Measurements from ENCODE around the gene MRPS18A. TPM values are rescaled to one million over a fixed set of nuclear protein-coding genes. Genes with fewer than 3 reads are reported as not detected.

The MRPS18A gene
- total RNA-seq, result 10 to 100 TPM; 37.3 to 46.4 TPM

GRCh38 chr6:43687437-43688347 lies at the start of gene MRPS18A:
TSS of gene MRPS18A (minus strand) at chr6:43687791. CDS start at chr6:43687779, 12 bp downstream.
- CTCF ChIA-PET, result interaction anchor here (0.7 to 1.2 kb wide), 5 partner anchors 10 to 82 kb away, joined by 3 to 5 read pairs (median 3); partner anchors contain the start of gene VEGFA
- Mint-ChIP-seq H3K27ac (peak within 1 kb of the TSS; percentile 91), H3K4me3 (peak within 1 kb of the TSS; percentile 93), H3K9me3 (no peaks in the 10 kb centered on the region), H3K36me3 (ENCODE audit: low read depth) (peaks cover 7% of the 10 kb centered on the region), H3K27me3 (no peaks in the 10 kb centered on the region), H3K4me1 (peaks cover 41% of the 10 kb centered on the region)
- peak; percentile 85 for DNase-seq
- POLR2A ChIA-PET, result no interaction called here

- DNase-seq, result no peak
- ChIA-PET POLR2A (no interaction called here), CTCF (interaction anchor here (0.9 kb wide), 1 partner anchor 1035 kb away, joined by 4 read pairs; no protein-coding TSS in a partner anchor)
- no peaks in the 10 kb centered on the region for H3K27me3 Mint-ChIP-seq
- no peak overlapping the region for H3K4me3 Mint-ChIP-seq
- H3K4me1 Mint-ChIP-seq, result peaks cover 12% of the 10 kb centered on the region
- H3K27ac Mint-ChIP-seq, result no peak overlapping the region
- no peaks in the 10 kb centered on the region for H3K9me3 Mint-ChIP-seq
- H3K36me3 Mint-ChIP-seq (ENCODE audit: low read depth), result no peaks in the 10 kb centered on the region
Measured at GRCh38 chr6:43736844-43737243, 49.3 kb upstream of the MRPS18A start.

- peaks cover 12% of the 10 kb centered on the region for H3K4me1 Mint-ChIP-seq
Measured at GRCh38 chr6:43736211-43736786, 48.7 kb upstream of the MRPS18A start.

GRCh38 chr6:43735642-43736199 lies 48.1 kb upstream of the MRPS18A start:
- CTCF ChIA-PET, result interaction anchor here (0.7 to 1.3 kb wide), 3 partner anchors 11 to 344 kb away, joined by 3 to 4 read pairs (median 3); no protein-coding TSS in a partner anchor
- H3K27ac Mint-ChIP-seq, result no peak overlapping the region

More at GRCh38 chr6:43736211-43736786, 48.7 kb upstream of the MRPS18A start:
- Mint-ChIP-seq H3K27me3 (no peaks in the 10 kb centered on the region), H3K27ac (no peak overlapping the region), H3K4me3 (no peak overlapping the region), H3K9me3 (no peaks in the 10 kb centered on the region), H3K36me3 (ENCODE audit: low read depth) (peaks cover 2% of the 10 kb centered on the region)
- CTCF ChIA-PET, result interaction anchor here (0.7 to 1.3 kb wide), 2 partner anchors 33 to 344 kb away, joined by 3 read pairs; no protein-coding TSS in a partner anchor
- POLR2A ChIA-PET, result no interaction called here
- no peak for DNase-seq

GRCh38 chr6:43734294-43734665 lies 46.7 kb upstream of the MRPS18A start:
- DNase-seq, result no peak
- no peak overlapping the region for H3K4me3 Mint-ChIP-seq
- peaks cover 2% of the 10 kb centered on the region for H3K27me3 Mint-ChIP-seq
- peaks cover 6% of the 10 kb centered on the region for H3K36me3 Mint-ChIP-seq (ENCODE audit: low read depth)
- peaks cover 12% of the 10 kb centered on the region for H3K4me1 Mint-ChIP-seq
- no peak overlapping the region for H3K27ac Mint-ChIP-seq
- peaks cover 8% of the 10 kb centered on the region for H3K9me3 Mint-ChIP-seq
- ChIA-PET POLR2A (no interaction called here), CTCF (interaction anchor here (0.6 to 1.6 kb wide), 6 partner anchors 9 to 38 kb away, joined by 3 to 5 read pairs (median 4); no protein-coding TSS in a partner anchor)

More at GRCh38 chr6:43735642-43736199, 48.1 kb upstream of the MRPS18A start:
- POLR2A ChIA-PET, result no interaction called here
- peaks cover 6% of the 10 kb centered on the region for H3K36me3 Mint-ChIP-seq (ENCODE audit: low read depth)
- DNase-seq, result no peak
- no peaks in the 10 kb centered on the region for H3K27me3 Mint-ChIP-seq
- H3K4me3 Mint-ChIP-seq, result no peak overlapping the region
- H3K4me1 Mint-ChIP-seq, result peaks cover 12% of the 10 kb centered on the region
- H3K9me3 Mint-ChIP-seq, result peaks cover 5% of the 10 kb centered on the region

GRCh38 chr6:43733471-43734293 lies 46.1 kb upstream of the MRPS18A start:
- Mint-ChIP-seq H3K27ac (peak overlapping the region; percentile 64), H3K4me3 (no peak overlapping the region), H3K27me3 (peaks cover 2% of the 10 kb centered on the region), H3K4me1 (peaks cover 12% of the 10 kb centered on the region), H3K36me3 (ENCODE audit: low read depth) (peaks cover 6% of the 10 kb centered on the region), H3K9me3 (peaks cover 8% of the 10 kb centered on the region)
- POLR2A ChIA-PET, result no interaction called here
- DNase-seq, result peak; percentile 24
- CTCF ChIA-PET, result interaction anchor here (0.8 to 1.6 kb wide), 4 partner anchors 9 to 39 kb away, joined by 3 to 5 read pairs (median 4); no protein-coding TSS in a partner anchor

- POLR2A ChIA-PET, result no interaction called here
- peaks cover 20% of the 10 kb centered on the region for H3K4me1 Mint-ChIP-seq
- peaks cover 6% of the 10 kb centered on the region for H3K36me3 Mint-ChIP-seq (ENCODE audit: low read depth)
- peaks cover 8% of the 10 kb centered on the region for H3K9me3 Mint-ChIP-seq
- peaks cover 2% of the 10 kb centered on the region for H3K27me3 Mint-ChIP-seq
- no peak overlapping the region for H3K27ac Mint-ChIP-seq
- CTCF ChIA-PET, result interaction anchor here (1.5 kb wide), 1 partner anchor 349 kb away, joined by 5 read pairs; no protein-coding TSS in a partner anchor
- DNase-seq, result no peak
- no peak overlapping the region for H3K4me3 Mint-ChIP-seq
Measured at GRCh38 chr6:43730634-43731033, 43.0 kb upstream of the MRPS18A start.

GRCh38 chr6:43729537-43729936 lies 41.9 kb upstream of the MRPS18A start:
- Mint-ChIP-seq H3K27ac (no peak overlapping the region), H3K4me1 (peaks cover 25% of the 10 kb centered on the region), H3K9me3 (peaks cover 8% of the 10 kb centered on the region), H3K27me3 (peaks cover 2% of the 10 kb centered on the region), H3K36me3 (ENCODE audit: low read depth) (peaks cover 6% of the 10 kb centered on the region), H3K4me3 (no peak overlapping the region)
- CTCF ChIA-PET, result interaction anchor here (1.5 kb wide), 1 partner anchor 351 kb away, joined by 5 read pairs; no protein-coding TSS in a partner anchor
- POLR2A ChIA-PET, result no interaction called here
- DNase-seq, result no peak

- H3K27ac Mint-ChIP-seq, result no peak overlapping the region
- peaks cover 6% of the 10 kb centered on the region for H3K36me3 Mint-ChIP-seq (ENCODE audit: low read depth)
- H3K4me1 Mint-ChIP-seq, result peaks cover 28% of the 10 kb centered on the region
- POLR2A ChIA-PET, result no interaction called here
- H3K27me3 Mint-ChIP-seq, result peaks cover 2% of the 10 kb centered on the region
- no peak overlapping the region for H3K4me3 Mint-ChIP-seq
- peaks cover 8% of the 10 kb centered on the region for H3K9me3 Mint-ChIP-seq
- no peak for DNase-seq
- CTCF ChIA-PET, result interaction anchor here (0.6 to 1.8 kb wide), 3 partner anchors 9 to 20 kb away, joined by 3 to 4 read pairs (median 3); no protein-coding TSS in a partner anchor
Measured at GRCh38 chr6:43728586-43728985, 41.0 kb upstream of the MRPS18A start.

GRCh38 chr6:43727634-43728033 lies 40.0 kb upstream of the MRPS18A start:
- H3K4me3 Mint-ChIP-seq, result no peak overlapping the region
- ChIA-PET CTCF (interaction anchor here (0.6 to 1.8 kb wide), 3 partner anchors 10 to 21 kb away, joined by 3 to 4 read pairs (median 3); no protein-coding TSS in a partner anchor), POLR2A (no interaction called here)
- peaks cover 8% of the 10 kb centered on the region for H3K9me3 Mint-ChIP-seq
- H3K27me3 Mint-ChIP-seq, result peaks cover 2% of the 10 kb centered on the region
- H3K27ac Mint-ChIP-seq, result no peak overlapping the region
- DNase-seq, result no peak
- peaks cover 32% of the 10 kb centered on the region for H3K4me1 Mint-ChIP-seq
- peaks cover 6% of the 10 kb centered on the region for H3K36me3 Mint-ChIP-seq (ENCODE audit: low read depth)

- DNase-seq, result no peak
- peaks cover 32% of the 10 kb centered on the region for H3K4me1 Mint-ChIP-seq
- peaks cover under 1% of the 10 kb centered on the region for H3K36me3 Mint-ChIP-seq (ENCODE audit: low read depth)
- H3K27me3 Mint-ChIP-seq, result peaks cover 7% of the 10 kb centered on the region
- peaks cover 5% of the 10 kb centered on the region for H3K9me3 Mint-ChIP-seq
- peak overlapping the region; percentile 83 for H3K27ac Mint-ChIP-seq
- CTCF ChIA-PET, result interaction anchor here (0.5 to 2.6 kb wide), 9 partner anchors 8 to 357 kb away, joined by 3 to 10 read pairs (median 3); no protein-coding TSS in a partner anchor
- POLR2A ChIA-PET, result interaction anchor here (1.0 kb wide), 1 partner anchor 45 kb away, joined by 4 read pairs; no protein-coding TSS in a partner anchor
- peak overlapping the region; percentile 36 for H3K4me3 Mint-ChIP-seq
Measured at GRCh38 chr6:43725643-43726580, 38.3 kb upstream of the MRPS18A start.
